Adrenal gland (tissue), 5 donors: ENCODE measurements around the gene BACE2.

ENCODE experiments used
- CTCF ChIP-seq, 6 experiments: fragments of 450-650 bp in 4 of 6; fragments of 200-600 bp in 2 of 6; sonication (generic) in 1 of 6; IDR thresholded peaks; 1 replicate in 5 of 6; 2 replicates in 1 of 6; pipeline versions ENCODE4 v1.5.1 to v1.8.0; 2016 to 2021; ENCODE audit warnings: antibody characterized with exemption in 6 of 6, mild to moderate bottlenecking in 2 of 6, moderate library complexity in 1 of 6
- POLR2A ChIP-seq, 2 donors: fragments of 450-650 bp; IDR thresholded peaks; one replicate each; pipeline ENCODE4 v1.6.1; 2017; ENCODE audit warnings: antibody characterized with exemption in 2 of 2, mild to moderate bottlenecking in 2 of 2, moderate library complexity in 1 of 2
- donor health status: DM: no; HTN: no; CAD: no.

- TF ChIP-seq POLR2A (IDR thresholded peaks at IDR 0.05) (no peak), CTCF (IDR thresholded peaks at IDR 0.05) (no peak)
Observed at GRCh38 chr21:41220208-41220733, 52.3 kb downstream of the BACE2 start.
